ENCODE results near the gene CNTNAP4.

DNA sequence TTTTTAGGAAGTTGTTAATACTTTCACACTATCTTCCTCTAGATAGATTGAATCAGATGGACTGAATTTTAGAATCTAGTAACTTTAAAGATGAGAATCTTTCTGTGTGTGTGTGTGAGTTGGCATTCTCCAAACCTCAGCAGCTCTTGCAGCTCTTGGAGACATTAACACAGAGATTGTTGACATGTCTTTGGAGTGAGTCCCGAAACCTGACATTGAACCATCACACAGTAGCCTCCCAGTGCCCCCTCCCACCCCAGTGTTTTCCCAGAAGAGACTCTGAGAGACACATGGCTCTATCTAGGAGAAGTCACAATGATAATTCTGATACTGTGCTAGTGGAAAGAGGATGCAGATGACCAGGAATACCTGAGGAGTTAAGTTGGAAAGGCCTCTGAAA lies 103.9 kb downstream of the CNTNAP4 start:
- TF ChIP-seq EZH2 (IDR thresholded peaks at IDR 0.05; ENCODE audit: low read length, unreplicated experiment) (no peak), EZH2phosphoT487 (IDR thresholded peaks at IDR 0.05; ENCODE audit: borderline replicate concordance, low read length) (no peak)
- TF ChIP-seq, protein P1, sequence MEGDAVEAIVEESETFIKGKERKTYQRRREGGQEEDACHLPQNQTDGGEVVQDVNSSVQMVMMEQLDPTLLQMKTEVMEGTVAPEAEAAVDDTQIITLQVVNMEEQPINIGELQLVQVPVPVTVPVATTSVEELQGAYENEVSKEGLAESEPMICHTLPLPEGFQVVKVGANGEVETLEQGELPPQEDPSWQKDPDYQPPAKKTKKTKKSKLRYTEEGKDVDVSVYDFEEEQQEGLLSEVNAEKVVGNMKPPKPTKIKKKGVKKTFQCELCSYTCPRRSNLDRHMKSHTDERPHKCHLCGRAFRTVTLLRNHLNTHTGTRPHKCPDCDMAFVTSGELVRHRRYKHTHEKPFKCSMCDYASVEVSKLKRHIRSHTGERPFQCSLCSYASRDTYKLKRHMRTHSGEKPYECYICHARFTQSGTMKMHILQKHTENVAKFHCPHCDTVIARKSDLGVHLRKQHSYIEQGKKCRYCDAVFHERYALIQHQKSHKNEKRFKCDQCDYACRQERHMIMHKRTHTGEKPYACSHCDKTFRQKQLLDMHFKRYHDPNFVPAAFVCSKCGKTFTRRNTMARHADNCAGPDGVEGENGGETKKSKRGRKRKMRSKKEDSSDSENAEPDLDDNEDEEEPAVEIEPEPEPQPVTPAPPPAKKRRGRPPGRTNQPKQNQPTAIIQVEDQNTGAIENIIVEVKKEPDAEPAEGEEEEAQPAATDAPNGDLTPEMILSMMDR (conservative IDR thresholded peaks at IDR 0.05; ENCODE audit: low read depth, low read length): no peak

All from PC-3 (cell line).